Bone marrow (tissue), 2 donors: Measurements from ENCODE around the gene BRSK1.
A peak's percentile ranks its signal among the peaks of the same experiment; 100 is the strongest.
"Not testable (repeated sequence)": the region's sequence is repeated elsewhere in the genome, so short reads cannot be mapped to it uniquely, and the experiment has no call there.

ENCODE experiments used
- DNase-seq, 2 donors: peaks; one replicate each; lab custom pipeline; 2025; lab: John Stamatoyannopoulos, UW

Gene BRSK1

GRCh38 chr19:55304279-55304978 is 20.6 kb downstream of the BRSK1 start:
- no peak for DNase-seq

GRCh38 chr19:55304980-55305379 is 21.2 kb downstream of the BRSK1 start:
- no peak for DNase-seq

DNA sequence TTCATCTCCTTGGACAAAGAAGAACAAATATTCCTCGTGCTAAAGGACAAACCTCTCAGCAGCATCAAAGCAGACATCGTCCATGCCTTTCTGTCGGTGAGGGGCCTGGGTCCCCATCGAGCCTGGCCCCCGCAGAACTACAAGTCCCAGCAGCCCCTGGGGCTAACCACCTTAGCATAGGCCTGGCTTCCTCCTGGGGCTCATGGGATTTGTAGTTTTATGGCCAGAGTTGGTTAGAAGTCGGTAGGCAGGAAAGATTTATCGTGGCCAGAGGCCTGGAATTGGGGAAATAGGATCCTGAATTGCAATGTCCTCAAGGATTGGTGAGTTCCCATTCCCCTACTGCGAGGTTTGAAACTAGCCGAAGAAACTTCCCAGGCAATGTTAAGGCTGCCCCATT is 21.7 kb downstream of the BRSK1 start:
- DNase-seq = peak in 1 of 2 donors; percentile 2

DNA sequence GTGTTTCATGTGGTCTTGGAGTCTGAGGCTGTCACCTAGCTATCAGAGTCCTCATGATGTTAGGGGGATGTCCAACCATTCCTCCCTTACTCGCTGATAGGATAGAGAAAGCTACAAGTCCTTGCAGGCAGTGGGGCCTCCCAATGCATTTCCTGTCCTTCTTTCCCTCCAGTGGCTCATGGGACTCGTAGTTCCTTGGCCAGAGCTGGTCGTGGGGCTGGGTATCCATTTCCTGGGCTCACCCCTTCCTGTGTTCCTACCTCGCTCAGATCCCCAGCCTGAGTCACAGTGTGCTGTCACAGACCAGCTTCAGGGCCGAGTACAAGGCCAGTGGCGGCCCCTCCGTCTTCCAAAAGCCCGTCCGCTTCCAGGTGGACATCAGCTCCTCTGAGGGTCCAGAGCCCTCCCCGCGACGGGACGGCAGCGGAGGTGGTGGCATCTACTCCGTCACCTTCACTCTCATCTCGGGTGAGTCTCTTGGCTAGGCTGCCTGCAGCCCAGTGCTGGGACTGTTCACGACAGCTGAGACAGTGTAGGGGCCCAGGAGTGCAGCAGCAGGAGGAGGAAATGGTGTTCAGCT is 22.3 kb downstream of the BRSK1 start:
- no peak for DNase-seq

GRCh38 chr19:55306712-55307111 is 22.9 kb downstream of the BRSK1 start:
- DNase-seq = no peak

- DNase-seq = no peak
These were observed 24.5 kb downstream of the BRSK1 start for GRCh38 chr19:55308281-55308680.

DNA sequence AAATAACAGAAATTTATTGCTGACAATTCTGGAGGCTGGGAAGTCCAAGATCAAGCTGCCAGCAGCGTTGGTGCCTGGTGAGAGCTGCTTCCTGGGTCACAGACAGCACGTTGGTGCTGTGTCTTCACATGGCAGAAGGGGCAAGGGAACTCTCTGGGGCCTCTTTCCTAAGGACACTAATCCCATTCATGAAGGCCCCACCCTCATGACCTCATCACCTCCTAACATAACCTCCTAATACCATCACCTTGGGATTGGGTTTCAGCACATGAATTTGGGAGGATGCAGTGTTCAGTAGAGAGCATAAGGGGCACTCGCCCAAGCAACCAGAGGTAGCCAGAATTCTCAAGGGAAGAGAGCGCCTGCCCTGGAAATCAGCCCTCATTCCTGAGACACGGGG is 25.7 kb downstream of the BRSK1 start:
- no peak for DNase-seq

DNA sequence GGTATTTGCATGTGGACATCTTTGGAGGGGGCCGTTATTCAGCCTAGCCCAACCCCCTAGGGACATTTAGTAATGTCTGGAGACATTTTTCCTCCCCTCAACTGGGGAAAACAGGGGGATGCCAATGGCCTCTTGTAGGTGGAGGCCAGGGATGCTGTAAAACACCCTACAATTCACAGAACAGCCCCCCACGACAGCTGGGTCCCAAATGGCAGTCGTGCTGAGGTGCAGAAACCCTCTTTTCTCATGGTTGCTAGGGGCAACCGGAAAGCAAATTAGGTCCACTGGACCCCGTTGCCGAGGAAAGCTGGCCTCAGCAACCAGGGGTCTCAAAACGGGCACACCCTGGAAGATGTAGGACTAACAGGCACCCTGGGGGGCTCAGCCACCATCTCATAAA is 26.7 kb downstream of the BRSK1 start:
- DNase-seq = no peak

DNA sequence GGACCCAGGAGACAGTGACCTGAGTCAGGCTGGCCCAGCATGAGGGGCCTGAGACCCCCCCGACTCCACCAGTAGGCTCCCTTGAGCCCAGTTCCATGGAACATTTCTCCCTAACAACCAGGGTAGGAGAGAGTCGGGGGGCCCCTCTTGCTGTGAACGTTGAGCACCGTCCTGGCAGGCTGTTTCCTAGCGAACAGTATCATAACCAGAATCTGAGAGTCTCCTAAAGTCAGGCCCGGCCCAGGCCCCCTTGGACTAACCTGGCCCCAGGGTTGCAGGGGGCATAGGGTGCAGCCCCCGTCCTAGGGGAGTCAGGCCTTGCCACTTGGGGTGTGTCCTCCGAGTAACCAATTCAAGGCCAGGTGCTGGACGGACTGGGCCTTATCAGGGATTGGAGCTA is 27.6 kb downstream of the BRSK1 start:
- no peak for DNase-seq

DNA sequence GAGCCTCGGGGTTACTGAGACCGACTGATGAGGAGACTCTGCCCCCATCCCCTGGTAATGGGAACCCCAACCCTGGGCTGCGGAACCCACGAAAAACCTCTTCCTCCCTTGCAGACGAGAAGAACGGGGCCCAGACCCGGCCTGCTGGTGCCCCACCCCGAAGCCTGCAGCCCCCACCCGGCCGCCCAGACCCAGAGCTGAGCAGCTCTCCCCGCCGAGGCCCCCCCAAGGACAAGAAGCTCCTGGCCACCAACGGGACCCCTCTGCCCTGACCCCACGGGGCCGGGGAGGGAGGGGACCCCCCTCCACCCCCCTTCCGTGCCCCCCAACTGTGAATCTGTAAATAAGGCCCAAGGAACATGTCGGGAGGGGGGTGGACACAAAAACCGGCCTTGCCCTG is 28.0 kb downstream of the BRSK1 start:
- DNase-seq = no peak

DNA sequence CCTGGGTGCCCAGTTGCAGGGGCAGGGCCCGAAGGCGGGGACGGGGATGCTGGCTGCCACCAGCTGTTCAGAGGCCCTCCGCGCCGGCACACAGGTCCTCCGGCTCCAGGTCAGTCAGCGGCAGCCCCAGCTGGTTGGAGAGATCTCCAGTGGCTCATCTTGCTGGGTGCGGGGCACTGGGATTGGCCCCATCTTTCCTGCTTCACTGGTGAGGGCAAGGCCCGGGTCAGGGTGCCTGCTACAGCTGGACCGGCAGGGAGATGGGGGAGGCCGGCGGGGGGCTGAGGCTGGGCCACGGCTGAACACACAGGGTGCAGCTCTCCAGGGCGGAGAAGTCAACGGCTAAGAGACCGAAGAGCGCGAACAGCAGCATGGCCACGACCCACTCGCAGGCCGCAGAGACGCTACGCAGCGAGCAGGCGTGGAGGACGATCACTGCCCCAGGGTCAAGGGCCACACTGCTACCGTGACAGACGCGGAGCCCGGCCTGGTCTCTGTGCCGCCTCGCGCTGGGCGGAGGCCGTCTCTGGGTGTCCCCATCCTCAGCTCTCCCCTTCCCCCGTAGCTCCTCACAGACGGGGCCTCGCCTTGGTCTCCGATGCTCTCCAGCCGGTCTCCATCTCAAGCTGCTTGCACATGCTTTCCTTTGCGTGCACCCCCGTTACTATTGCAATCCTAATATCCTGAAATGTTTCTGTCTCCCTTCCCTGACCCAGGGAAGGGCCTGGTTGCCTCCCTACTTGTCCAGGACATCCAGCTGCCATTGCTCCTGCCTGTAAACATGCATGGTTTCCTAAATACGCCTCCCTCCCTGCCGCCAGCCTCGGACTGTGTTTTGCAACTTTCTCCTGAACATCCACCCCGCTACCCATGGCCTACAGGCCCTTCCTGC is 29.1 kb downstream of the BRSK1 start:
- no peak for DNase-seq

DNA sequence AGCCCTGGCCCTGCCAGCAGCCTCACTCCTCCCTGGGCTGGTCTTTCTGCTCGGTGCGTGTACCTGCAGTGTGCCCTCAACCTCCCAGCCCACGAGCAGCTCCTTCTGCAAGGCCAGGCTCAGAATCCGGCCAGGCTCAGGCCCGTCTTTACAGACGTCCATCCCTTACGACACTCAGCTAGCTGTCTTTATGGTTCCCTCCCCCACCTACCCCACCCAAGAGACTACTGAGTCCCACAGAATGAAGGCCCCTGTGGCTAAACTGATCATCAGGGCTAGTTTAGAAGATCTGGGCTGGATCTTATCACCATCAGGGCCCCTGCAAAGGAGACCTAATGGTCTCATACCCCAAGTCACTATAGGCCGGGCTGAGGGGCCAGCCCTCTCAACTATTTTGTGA is 30.6 kb downstream of the BRSK1 start:
- no peak for DNase-seq

DNA sequence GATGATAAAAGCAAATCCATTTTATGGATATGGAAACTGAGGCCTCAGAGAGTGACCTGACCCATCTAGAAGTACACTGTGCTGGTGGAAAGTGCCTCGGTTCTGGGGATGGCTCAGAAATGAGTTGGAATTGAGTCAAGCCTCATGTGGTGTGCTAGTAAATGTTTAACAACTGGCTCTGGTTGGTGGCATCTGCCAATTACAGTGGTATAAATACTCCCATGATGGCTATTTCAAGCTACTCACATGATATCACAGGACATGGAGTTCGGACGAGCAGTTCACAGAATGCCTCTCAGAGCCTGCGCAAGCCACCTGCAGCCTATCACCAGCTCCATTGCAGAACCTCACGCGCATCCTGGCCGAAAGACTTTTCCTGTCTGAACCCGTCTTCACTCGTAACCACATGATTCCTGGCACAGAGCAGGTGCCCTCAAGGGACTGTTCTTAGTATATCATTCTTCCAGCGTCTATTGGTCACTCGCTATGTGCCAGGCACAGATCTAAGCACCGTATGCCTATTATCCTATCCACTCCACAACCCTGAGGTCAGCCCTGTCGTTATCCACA is 32.2 kb downstream of the BRSK1 start:
- no peak for DNase-seq

GRCh38 chr19:55316646-55317045 is 32.8 kb downstream of the BRSK1 start:
- no peak for DNase-seq

- no peak for DNase-seq
These were observed 36.0 kb downstream of the BRSK1 start for GRCh38 chr19:55319785-55320184.

DNA sequence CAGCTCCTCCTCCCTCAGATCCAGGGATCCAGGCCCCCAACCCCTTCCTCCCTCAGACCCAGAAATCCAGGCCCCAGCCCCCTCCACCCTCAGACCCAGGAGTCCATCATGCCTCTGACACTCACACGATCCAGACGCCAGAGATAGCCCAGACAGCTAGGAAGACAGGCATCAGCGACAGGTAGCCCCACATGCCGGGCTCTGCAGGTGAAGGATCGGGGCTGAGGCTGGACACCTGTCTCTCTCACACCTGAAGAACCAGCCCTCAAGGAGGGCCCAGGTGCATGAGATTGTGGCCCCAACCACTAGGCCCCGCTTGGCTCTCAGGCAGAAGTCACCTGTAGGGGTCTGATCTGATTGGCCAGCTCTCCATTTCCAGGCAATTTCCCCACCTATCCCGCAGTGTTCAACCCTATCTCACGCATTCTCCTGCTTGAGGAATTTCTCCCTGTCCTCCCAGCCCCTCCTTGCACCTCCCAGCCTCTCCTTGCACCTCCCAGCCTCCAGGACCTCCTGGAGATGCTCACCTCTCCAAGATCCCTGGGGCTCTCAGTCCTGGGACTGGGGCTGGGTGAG is 37.1 kb downstream of the BRSK1 start:
- no peak for DNase-seq

- no peak for DNase-seq
These were observed 37.8 kb downstream of the BRSK1 start for GRCh38 chr19:55321466-55322137.

DNA sequence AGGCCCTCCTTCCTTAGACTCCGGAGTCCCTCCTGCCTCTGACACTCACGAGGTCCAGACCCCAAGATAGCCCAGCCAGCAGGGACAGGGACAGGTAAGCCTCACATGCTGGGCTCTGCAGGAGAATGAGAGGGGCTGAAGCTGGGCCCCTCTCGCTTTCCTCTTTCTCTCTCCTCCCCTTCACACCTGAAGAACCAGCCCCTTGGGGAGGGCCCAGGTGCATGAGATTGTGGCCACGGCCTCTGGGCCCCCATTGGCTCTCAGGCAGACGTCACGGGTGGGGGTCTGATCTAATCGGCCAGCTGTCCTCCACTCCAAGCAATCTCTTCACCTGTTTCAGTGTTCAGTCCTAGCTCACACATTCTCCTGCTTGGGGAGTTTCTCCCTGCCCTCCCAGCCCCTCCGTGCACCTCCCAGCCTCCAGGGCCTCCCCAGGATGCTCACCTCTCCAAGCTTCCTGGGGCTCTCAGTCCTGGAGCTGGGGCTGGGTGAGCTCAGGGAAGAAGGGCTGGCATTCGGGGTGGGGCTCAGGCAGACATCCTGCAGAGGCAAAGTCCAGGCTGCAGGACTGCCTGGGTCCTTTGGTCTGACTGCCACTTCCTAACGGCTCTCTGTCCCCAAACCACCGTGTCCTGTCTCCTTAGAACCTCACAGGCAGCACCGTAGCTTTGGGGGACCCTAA is 38.5 kb downstream of the BRSK1 start:
- no peak for DNase-seq

DNA sequence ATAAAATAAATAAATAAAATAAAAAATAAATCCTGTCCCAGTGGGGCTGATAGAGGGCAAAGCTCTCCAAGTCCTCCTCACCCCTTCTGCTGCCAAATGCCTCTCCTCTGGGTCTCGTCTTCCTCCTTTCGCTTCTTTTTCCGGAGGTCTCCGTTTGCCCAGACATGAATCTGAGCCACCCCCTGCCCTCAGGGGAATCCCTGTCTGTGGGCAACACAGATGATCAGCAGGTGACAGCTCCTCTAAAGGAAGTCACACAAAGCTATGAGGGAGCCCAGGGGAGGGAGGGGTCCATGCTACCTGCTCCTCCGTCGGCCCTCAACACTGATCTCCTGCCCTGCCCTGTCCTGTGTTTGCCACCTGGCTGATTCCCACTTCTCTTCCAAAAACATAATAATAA is 40.9 kb downstream of the BRSK1 start:
- DNase-seq = no peak

GRCh38 chr19:55325172-55325571 is 41.4 kb downstream of the BRSK1 start, which contains the start of gene TMEM150B:
Gene TMEM150B (minus strand): TSS chr19:55325341. CDS start chr19:55321036, 4,305 bp downstream.
- peak in 1 of 2 donors; percentile 19 for DNase-seq

GRCh38 chr19:55328774-55329318 is 45.0 kb downstream of the BRSK1 start:
- DNase-seq = not testable (repeated sequence)
